Activated effector memory CD4-positive, alpha-beta T cell treated with anti-CD3 and anti-CD28 coated beads, Interleukin-2, amount 50 U/mL, for 16 hours (primary cell): ENCODE results near the gene PPARD.
A peak's percentile ranks its signal among the peaks of the same experiment; 100 is the strongest.

Source experiments
- DNase-seq: peaks from one replicate; pipeline ENCODE4 v3.0.0-alpha.2; 2020

The PPARD gene

DNA sequence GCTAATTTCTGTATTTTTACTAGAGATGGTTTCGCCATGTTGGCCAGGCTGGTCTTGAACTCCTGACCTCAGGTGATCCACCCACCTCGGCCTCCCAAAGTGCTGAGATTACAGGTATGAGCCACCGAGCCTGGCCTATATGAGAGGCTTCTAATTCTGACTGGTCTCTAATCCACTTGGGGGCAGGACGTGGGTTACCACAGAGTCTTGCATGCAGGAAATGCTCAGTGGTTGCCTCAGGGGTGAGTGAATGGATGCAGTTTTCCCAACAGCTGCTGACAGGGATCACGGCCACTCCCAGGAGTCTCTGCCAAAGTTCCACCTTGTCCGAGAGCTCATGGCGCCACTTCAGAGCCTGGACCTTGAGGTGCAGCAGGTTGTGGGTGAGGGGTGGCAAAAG is 103.3 kb downstream of the PPARD start:
- no peak for DNase-seq

DNA sequence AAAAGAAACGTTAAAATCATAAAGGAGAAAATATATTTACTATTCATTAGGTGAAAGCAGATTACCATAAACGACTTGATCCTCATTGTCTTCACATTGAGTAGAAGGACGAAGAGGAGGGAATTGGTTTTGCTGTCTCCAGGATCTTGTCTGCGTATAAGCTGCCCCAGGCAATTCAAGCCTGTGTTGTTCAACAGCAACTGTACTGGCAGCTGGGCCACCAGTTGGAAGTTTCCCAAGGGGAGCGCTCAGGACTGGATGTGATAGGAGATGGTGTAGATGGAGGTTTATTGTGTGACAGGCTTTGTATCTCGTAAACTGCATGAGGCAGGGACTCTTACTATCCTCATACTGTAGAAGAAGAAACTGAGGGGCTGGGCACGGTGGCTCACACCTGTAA is 105.8 kb downstream of the PPARD start:
- DNase-seq, result no peak

DNA sequence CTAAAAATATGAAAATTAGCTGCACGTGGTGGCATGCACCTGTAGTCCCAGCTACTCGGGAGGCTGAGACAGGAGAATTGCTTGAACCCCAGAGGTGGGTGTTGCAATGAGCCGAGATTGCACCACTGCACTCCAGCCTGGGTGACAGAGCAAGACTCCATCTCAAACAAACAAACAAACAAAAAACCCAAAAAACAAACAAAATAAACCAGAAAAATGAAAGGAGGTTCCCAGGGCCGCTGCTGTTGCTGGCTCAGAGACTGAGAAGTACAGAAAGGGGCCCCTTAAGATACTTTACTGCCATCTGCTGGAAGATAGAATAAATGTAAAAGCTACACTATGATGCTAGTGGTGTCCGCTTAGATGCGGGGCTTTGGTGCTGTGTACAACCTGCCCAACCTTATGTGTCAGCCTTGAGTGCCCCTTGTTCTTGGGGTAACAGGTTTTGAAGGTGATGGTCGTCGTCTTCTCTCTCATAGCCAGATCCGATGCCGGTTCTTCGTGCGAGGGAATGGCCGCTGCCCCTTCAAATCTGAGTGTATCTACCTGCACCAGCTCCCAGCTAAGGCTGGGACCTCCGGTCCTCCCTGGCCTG is 107.0 kb downstream of the PPARD start:
- DNase-seq, result peak; percentile 70

DNA sequence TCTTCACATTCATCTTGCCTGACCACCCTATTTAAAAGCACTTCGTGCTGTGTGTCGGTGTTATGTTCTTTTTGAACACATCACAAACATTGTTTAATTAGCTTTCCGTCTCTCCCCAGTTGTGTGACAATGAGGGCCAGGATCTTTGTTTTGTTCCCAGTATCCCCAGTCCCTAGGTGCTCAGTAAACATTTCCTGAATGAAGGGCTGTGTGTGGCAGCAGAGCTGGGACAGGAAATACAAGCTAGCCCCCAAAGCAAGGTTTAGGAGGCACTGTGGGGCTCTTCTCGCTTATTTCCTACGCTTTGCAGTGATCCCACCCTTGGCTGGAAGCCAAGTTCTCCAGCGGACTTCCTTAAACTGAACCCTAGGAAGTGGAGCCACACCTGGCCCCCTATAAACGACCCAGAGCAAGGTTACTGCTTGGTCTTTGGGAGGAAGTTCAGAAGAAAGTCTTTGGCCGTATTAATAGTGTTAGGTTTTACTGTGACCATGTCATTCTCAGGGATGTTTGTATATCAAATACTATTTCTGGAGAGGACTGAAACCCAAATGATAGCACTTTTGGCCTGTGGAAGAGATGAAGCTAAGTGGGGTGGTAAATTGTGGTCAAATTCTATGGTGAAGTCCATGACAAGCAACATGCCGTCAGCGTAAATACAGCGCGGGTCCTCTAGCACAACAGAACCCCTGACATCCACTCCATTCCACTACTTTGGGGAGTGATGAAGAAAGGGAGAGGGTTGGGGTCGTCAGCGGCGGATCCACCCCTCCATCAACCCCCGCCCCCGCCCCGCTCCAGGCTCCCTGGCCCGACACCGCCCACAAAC is 109.2 kb downstream of the PPARD start:
- DNase-seq, result no peak

DNA sequence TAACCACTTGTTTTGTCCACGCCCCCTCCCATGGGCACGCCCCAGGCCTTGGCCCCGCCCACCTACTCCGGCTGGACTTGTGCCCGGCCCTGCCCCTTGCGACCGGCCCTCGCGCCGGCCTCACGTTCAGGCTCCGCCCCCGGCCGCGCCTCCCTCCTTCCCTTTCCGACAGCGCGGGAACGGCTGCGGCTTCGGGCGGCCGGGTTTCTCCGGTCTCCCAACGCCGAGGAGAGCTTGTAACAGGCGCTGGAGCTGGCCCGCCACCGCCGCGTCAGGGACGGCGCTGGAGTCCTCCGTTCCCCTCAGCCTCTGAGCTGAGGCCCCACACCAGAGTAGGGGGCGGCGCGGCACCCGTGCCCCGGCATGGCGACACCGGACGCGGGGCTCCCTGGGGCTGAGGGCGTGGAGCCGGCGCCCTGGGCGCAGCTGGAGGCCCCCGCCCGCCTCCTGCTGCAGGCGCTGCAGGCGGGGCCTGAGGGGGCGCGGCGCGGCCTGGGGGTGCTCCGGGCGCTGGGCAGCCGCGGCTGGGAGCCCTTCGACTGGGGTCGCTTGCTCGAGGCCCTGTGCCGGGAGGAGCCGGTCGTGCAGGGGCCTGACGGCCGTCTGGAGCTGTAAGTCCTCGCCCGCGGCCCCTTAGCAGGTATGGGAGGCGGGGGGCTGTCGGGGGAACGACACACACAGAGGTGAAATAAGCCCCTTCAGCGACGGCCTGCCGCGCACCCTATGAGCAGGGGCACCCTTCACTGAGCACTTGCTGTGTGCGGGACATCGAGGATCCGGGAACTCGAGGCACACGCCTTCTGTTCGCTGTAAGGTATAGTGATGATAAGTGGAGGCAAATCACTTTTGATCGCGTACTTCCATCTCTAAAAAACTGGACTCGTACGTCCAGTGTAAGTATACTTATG is 110.1 kb downstream of the PPARD start, which contains the start of gene FANCE:
Gene FANCE, plus strand, starts transcription at position 156 of the 908 bp plus-strand sequence. Its CDS starts 208 bp downstream, at position 364.
- DNase-seq, result peak; percentile 97

DNA sequence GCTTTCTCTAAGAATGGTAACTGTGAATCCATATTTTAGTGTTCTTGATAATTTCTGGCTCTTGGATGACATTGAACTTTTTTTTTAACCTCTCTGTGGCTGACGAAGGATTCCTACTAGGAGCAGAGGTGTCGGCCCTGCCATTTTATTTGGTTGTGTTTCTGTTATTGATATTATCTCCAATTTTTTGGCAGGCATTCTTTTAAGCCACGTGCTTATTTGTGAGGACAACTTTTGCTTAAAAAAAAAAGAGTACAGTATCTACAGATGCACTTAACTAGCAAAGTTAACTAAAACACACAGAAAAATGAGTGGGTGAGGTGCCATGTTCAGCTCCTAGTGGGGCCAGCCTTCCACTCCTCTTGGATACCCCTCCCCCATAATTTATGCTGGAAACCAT is 110.9 kb downstream of the PPARD start:
- DNase-seq, result no peak

DNA sequence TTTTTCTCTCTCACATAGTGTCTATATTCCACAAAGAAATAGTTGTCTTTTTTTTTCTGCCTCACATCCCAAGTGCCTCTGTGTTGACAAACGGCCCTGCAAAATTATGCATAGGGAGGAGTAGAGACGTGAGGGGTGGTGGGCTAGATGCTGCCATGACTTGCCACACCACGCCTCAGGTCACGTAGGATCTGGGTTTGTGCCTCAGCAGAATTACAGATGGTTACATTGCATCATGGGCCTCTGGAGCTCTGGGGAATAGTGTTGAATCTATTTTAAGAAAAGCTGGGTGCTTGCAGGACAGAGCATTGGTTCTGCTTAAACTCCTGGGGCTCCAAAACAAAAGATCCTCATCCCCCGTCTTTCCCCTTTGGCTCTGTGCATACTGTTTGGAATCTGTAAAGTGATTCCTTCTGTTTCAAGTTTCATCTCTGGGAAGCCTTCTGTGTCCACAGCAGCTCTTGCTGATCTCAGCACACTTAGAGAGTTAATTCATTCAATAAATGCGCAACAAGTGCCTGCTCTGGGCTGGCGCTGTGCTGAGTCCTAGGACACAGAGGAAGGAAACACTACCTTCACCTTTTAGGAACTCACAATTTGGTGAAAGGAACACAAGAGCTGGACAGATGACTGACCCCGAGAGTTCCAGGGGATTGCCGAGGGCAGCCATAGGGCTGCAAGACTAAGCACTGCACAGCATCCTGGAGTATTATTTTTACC is 112.2 kb downstream of the PPARD start:
- no peak for DNase-seq

DNA sequence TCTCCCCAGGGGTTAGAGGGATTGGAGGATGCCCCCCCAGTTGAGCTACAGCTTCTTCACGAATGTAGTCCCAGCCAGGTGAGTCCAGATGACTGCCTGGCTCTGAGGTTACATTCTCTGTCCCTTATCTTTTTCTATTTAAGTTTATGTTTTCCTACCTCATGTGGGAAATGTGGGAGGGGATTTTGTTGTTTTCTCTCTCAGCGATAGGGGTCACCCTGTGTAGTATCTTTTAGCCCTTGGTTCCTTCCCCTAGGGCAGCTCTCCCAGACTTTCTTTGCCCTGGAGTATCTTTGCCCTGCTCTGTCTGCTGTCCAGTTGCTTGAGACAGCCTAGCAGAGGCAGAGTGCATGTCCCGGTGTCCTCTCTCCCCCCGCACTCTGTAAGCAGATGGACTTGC is 115.5 kb downstream of the PPARD start:
- no peak for DNase-seq

DNA sequence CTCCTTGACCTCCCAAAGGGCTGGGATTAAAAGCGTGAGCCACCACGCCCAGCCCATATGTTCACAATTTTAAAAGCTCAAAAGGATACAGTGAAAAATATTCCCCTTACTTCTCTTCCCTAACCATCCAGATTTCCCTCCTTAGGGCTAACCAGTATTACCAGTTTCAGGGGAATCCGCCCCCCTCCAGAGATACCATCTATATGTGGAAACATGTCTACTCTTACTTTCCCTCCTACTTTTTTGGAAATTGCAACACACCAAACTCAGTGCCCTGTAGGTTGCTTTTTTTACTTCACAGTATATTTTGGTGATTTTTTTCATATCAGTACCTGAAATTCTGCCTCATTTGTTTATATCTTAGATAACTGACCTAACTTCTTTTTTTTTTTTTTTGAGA is 118.9 kb downstream of the PPARD start:
- DNase-seq, result no peak

DNA sequence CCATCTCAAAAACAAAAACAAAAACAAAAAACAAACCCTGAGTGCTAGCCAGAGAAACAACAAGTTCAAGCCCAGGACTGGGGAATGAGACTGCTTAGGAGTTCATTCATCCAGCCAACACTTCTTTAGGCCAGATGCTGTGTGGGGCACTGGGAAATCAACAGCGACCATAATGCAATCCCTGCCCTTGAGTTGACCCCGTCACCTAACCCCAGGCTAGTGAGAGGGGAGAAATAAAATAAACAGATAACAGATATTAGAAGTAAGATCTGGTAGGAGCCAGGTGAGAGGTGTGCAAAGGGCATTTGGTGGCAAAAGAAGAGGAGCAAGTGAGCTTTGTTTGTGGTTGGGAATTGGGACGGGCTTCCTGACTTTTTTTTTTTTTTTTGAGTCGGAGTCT is 120.9 kb downstream of the PPARD start:
- no peak for DNase-seq

DNA sequence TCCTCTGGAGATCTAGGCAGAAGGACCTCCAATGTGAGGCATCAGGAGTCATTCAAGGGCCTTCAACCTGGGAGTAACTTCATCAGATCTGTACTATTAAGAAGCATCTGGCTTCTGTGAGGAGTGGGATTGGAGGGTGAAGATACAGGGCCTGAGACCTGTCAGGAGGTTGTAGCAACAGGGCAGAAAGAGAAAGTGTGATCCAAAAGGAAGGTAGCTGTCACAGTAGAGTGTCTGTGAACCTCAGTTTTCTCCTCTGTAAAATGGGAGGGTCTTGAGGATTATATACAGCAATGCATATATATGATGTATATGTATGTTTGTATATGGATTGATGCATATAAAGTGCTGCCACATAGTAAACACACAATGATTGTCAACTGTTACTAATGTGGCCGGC is 123.3 kb downstream of the PPARD start:
- no peak for DNase-seq

DNA sequence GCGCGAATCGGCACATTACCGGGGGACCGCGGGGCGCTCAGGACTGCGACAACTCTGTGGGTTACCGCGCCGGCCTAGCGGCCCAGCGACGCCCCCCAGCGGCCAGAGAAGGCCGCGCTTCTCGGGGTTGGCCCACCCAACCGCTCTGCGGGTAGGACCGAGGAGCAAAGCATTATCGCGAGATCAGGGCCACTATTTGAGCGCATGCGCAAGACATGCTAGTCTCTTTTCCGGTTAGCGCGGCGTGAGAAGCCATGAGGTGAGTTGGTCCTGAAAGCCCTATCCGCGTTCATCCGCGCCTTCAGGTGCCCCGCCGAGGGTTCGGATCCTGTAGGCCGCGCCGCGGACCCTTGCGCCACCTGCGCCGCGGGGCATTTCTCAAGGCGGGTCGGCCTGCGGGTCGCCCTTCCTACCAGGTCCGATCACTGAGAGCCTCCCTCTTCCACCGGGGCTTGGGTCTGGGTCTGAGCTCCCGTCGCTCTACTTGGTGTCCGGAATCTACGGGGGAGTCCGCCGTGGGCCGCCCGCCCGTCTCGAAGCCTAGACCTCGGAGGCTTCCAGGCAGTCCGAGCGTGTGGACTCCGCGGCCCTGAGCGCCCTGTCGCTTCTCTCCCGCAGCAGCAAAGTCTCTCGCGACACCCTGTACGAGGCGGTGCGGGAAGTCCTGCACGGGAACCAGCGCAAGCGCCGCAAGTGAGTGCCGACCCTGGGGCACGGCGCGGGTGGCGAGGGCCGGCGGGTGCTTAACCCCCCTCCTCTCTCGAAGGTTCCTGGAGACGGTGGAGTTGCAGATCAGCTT is 126.0 kb downstream of the PPARD start, which contains the start of gene RPL10A:
Gene RPL10A, plus strand, starts transcription at position 221 of the 799 bp plus-strand sequence. Its CDS starts 34 bp downstream, at position 255.
- DNase-seq, result peak; percentile 98

DNA sequence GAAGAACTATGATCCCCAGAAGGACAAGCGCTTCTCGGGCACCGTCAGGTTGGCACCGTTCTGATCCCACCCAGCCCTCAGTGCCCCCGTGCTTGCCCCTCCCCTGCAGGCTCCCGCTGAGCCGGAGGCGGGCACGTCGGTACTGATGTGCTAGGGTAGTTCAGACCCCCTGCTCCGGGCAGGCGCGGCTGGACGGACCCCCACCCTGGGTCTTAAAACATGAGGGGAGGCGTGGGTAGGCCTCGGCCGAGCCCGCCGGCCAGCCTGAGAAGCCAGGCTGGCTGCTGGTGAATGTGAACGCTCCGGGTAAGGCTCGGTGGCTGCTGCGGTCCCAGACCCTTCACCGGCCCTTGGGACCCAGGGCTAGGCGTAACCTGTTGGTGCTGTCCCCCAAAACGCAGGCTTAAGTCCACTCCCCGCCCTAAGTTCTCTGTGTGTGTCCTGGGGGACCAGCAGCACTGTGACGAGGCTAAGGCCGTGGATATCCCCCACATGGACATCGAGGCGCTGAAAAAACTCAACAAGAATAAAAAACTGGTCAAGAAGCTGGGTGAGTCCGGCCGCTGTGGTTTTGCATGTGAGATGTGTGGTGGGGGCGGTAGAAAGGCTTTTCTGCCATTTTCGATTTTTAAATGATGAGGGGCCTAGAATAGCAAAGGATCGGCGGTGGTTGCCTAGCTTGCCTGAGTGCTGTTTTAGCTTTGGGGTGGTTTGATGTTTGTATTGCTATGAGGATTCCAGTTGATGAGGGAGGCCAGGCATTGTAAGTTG is 126.8 kb downstream of the PPARD start:
- no peak for DNase-seq

DNA sequence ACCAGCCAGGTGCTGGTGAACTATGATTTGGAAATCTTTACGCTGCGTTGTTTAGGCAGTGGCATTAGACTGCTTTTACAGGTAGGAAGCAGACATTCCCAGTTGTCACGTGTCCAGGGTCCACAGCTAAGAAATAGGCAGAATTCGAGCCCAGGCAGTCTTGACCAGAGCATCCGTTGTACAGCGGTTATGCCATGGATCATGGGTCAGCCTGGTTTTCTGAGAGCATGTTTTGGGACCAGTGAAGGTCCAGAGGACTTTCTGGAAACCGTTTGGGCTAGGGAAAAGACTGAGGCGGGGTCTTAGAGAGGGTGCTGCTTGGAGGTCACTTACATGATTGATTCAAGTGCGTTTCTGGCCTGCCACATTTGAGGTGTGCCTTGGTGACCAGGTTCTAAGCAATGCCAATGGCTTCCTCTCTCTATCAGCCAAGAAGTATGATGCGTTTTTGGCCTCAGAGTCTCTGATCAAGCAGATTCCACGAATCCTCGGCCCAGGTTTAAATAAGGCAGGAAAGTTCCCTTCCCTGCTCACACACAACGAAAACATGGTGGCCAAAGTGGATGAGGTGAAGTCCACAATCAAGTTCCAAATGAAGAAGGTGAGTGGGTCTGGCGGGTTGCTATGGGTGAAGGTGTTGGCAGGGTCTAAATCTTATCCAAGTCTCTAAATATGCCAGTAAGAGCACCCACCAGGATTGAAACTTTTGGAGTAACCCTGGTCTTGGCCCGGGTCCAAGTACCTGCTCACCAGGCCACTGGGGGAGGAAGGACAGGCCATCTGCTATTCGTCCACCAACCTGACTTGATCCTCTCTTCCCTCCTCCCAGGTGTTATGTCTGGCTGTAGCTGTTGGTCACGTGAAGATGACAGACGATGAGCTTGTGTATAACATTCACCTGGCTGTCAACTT is 127.6 kb downstream of the PPARD start:
- peak; percentile 70 for DNase-seq

DNA sequence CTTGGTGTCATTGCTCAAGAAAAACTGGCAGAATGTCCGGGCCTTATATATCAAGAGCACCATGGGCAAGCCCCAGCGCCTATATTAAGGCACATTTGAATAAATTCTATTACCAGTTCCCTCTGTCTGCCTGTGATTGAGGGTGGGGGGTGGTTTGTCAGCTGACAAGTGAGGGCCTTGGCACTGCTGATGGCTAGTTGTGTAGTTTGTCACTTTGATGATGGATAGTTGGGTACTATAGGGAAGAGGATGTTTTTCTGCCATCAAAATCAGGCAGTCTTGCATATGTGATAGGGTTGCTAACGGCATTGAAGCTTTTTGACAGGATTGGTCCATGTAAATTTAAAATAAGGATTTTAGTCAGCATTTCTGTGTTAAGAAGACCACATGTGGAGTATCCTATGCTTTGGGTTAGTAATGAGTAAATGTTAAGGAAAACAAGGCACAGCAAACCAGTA is 128.3 kb downstream of the PPARD start:
- no peak for DNase-seq

DNA sequence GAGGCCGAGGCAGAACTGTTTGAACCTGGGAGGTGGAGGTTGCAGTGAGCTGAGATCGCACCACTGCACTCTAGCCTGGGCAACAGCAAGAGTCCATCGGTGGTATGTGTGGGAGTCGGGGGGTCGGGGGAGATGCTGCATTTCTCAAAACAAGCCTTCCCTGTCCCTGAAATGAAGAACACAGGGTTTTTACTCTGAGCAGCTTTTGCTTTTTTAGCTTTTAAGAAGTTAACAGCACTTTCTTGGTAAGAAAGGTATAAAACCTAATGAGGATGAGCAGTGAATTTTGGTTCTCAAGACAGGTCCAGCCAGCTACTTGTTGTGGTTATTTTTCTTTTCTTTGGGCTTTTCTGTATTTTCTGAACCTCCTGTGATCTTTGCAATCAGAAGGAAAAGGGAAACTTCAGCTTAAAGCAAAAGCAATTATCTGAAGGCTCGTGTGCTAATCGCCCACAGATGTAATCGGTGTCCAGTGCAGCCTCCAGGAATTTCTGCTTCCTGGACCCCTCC is 129.5 kb downstream of the PPARD start:
- no peak for DNase-seq

DNA sequence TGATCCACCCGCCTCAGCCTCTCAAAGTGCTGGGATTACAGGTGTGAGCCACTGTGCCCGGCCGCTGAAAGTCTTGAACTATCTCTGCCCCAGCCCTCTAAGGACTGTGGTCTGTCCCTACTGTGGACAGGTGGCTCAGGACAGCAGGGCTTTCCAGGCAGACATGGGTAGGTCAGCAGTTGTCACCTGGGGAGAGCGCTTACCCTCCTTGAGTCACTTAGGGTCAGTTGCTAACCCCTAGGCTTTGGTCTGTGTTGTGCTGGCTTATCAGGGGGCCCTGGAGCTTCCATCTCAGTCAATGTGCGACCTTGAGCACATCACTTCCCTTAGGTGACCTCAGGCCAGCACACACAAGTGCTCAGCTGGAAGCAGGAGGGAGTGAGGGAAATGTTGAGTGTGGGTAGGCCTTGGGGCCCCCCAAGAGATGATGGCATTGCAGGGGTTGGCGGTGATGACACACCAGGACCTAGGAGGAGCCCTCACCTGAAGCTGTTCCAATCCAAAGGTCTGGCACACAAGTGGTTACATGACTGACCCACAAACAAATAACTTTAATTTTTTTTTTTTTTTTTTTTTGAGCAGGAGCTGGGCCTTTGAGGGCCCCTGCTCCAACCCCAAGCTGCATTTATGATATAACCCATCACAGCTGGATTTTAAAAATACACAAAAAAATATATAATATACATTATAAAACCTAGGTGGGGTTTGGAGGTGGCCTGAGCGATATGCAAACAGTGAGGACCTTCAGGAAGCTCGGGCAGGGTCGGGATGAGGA is 130.9 kb downstream of the PPARD start:
- DNase-seq, result no peak

DNA sequence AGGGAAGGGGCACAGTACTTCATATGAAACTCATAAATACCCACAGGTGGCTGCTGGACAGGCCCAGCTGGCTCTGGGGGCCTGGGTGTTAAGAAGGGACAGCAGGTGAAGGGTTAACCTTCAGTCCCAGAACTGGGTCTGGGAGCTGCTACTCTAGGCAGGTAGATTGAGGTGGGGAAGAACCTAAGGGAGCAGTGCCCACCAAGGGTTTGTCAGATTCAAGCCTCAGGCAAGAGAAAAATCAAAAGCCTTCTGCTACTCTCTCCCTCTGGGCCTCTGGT is 131.4 kb downstream of the PPARD start:
- DNase-seq, result no peak
